Measurements from ENCODE around the gene XRCC4.

DNA sequence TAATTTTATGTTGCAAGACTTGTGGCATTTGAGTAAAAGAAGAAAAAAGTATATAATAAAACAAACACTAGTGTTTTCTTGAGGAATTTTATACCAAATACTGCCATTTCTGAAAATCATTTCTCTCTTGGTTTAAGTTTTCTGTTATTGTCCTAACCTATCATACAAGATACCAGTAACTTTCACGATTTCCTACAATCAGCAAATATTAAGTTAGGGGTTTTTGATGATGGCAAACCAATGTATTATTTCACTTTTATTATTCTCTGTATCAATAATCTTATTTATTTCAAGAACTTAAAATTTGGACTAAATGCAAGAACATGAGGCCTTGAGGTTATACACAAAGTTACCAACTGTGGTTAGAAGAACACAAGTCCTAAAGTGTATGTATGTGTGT, 285.2 kb downstream of the XRCC4 start:
- TF ChIP-seq ZNF548 (tag by site-specific recombination; IDR thresholded peaks at IDR 0.05) (no peak), YY1 (tag by site-specific recombination; IDR thresholded peaks at IDR 0.05) (no peak), HOXA7 (CRISPR knock-in tag; IDR thresholded peaks at IDR 0.05; ENCODE audit: borderline replicate concordance) (no peak), ZNF747 (tag by site-specific recombination; IDR thresholded peaks at IDR 0.05) (no peak), ZNF175 (tag by site-specific recombination; IDR thresholded peaks at IDR 0.05) (no peak), CTCF (tag by site-specific recombination; IDR thresholded peaks at IDR 0.05) (no peak), ZNF558 (tag by site-specific recombination; IDR thresholded peaks at IDR 0.05) (no peak), ATF2 (tag by site-specific recombination; IDR thresholded peaks at IDR 0.05; ENCODE audit: low read depth) (no peak), ZNF544 (tag by site-specific recombination; IDR thresholded peaks at IDR 0.05) (no peak)
- TF ChIP-seq, protein P1, sequence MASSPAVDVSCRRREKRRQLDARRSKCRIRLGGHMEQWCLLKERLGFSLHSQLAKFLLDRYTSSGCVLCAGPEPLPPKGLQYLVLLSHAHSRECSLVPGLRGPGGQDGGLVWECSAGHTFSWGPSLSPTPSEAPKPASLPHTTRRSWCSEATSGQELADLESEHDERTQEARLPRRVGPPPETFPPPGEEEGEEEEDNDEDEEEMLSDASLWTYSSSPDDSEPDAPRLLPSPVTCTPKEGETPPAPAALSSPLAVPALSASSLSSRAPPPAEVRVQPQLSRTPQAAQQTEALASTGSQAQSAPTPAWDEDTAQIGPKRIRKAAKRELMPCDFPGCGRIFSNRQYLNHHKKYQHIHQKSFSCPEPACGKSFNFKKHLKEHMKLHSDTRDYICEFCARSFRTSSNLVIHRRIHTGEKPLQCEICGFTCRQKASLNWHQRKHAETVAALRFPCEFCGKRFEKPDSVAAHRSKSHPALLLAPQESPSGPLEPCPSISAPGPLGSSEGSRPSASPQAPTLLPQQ (tag by site-specific recombination; IDR thresholded peaks at IDR 0.05) = no peak
- TF ChIP-seq, protein P2, sequence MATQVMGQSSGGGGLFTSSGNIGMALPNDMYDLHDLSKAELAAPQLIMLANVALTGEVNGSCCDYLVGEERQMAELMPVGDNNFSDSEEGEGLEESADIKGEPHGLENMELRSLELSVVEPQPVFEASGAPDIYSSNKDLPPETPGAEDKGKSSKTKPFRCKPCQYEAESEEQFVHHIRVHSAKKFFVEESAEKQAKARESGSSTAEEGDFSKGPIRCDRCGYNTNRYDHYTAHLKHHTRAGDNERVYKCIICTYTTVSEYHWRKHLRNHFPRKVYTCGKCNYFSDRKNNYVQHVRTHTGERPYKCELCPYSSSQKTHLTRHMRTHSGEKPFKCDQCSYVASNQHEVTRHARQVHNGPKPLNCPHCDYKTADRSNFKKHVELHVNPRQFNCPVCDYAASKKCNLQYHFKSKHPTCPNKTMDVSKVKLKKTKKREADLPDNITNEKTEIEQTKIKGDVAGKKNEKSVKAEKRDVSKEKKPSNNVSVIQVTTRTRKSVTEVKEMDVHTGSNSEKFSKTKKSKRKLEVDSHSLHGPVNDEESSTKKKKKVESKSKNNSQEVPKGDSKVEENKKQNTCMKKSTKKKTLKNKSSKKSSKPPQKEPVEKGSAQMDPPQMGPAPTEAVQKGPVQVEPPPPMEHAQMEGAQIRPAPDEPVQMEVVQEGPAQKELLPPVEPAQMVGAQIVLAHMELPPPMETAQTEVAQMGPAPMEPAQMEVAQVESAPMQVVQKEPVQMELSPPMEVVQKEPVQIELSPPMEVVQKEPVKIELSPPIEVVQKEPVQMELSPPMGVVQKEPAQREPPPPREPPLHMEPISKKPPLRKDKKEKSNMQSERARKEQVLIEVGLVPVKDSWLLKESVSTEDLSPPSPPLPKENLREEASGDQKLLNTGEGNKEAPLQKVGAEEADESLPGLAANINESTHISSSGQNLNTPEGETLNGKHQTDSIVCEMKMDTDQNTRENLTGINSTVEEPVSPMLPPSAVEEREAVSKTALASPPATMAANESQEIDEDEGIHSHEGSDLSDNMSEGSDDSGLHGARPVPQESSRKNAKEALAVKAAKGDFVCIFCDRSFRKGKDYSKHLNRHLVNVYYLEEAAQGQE (tag by site-specific recombination; IDR thresholded peaks at IDR 0.05) = no peak
